Measurements from ENCODE around the gene SNX21. TPM values are rescaled to one million over a fixed set of nuclear protein-coding genes. Genes with fewer than 3 reads are reported as not detected.

The SNX21 gene
- total RNA-seq, 1 experiment from 2014 or later, result 11.9 TPM

DNA sequence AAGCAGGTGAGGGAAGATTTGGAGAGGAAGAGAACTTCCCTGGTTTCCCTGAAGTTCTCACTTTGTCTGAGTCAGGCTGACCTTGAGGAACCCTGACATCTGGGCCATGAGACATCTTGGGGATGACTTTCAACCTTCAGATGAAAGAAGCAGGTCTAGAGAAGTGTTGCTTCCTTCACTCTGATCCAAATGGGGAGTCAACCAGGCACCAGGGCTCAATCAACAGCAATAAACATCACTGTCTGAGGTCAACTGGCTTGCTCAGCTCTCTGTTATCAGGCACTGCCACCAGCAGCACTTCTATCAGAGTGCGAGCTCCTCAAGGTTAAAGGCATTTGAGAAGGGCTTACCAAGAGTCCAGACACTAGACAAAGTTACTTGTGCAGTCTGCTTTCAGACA, 17.3 kb downstream of the SNX21 start:
- Histone ChIP-seq H3K4me3 (replicated peaks in 1 of 2; ENCODE audit: low read depth in 1 of 2, low read length in 2 of 2) (no peak overlapping the region), H3K36me3 (ENCODE audit: control insufficient read depth in 1 of 2, insufficient read depth in 2 of 2, low read length in 2 of 2) (peaks cover 0 to 2% of the 10 kb centered on the region in 2 experiments; a peak in 1 of 4 replicates), H3K27ac (ENCODE audit: low read depth, low read length) (no peak overlapping the region), H4K20me1 (ENCODE audit: insufficient read depth) (no peaks in the 10 kb centered on the region), H3K9ac (ENCODE audit: low read length) (no peak overlapping the region), H3K9me3 (ENCODE audit: control insufficient read depth in 1 of 2, insufficient read depth in 1 of 2, low read depth in 1 of 2, low read length in 2 of 2) (no peaks in the 10 kb centered on the region), H3K27me3 (ENCODE audit: insufficient read depth, low read length) (no peaks in the 10 kb centered on the region), H3K79me2 (ENCODE audit: insufficient read depth, low read length) (0 out of 2 replicates have a peak, but pooled peaks cover 2% of the 10 kb centered on the region), H3K9me2 (ENCODE audit: insufficient read depth) (no peaks in the 10 kb centered on the region), H3K4me2 (ENCODE audit: low read length) (no peak overlapping the region), H2AFZ (ENCODE audit: low read depth, low read length, poor library complexity, severe bottlenecking) (no peak overlapping the region), H3K4me1 (ENCODE audit: control insufficient read depth in 1 of 2, insufficient read depth in 2 of 2, low read length in 2 of 2) (peaks cover 0 to under 1% of the 10 kb centered on the region in 2 experiments; a peak in 3 of 4 replicates)
- TF ChIP-seq EZH2phosphoT487 (IDR thresholded peaks at IDR 0.05; ENCODE audit: borderline replicate concordance), result no peak
- no peak for TF ChIP-seq POLR2A (IDR thresholded peaks at IDR 0.05; ENCODE audit: borderline replicate concordance, extremely low read depth, insufficient read depth, insufficient read length)
- no peak for TF ChIP-seq YY1 (IDR thresholded peaks at IDR 0.05; ENCODE audit: extremely low read depth, insufficient replicate concordance, low read depth, low read length)
- TF ChIP-seq ZNF274 (IDR thresholded peaks at IDR 0.05; ENCODE audit: low read depth, low read length), result no peak
- no peak for TF ChIP-seq TCF7L2 (IDR thresholded peaks at IDR 0.05; ENCODE audit: borderline replicate concordance, extremely low read depth, insufficient read depth, insufficient read length)
- TF ChIP-seq ZFX (IDR thresholded peaks at IDR 0.05), result no peak
- TF ChIP-seq ELF1 (IDR thresholded peaks at IDR 0.05; ENCODE audit: borderline replicate concordance, low read depth), result no peak
- no peak for TF ChIP-seq CBX3 (IDR thresholded peaks at IDR 0.05; ENCODE audit: low read depth)
- TF ChIP-seq, protein P1, sequence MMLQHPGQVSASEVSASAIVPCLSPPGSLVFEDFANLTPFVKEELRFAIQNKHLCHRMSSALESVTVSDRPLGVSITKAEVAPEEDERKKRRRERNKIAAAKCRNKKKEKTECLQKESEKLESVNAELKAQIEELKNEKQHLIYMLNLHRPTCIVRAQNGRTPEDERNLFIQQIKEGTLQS (IDR thresholded peaks at IDR 0.05), result no peak
- no peak for TF ChIP-seq EZH2 (IDR thresholded peaks at IDR 0.05)
- no peak for TF ChIP-seq RAD21 (IDR thresholded peaks at IDR 0.05; ENCODE audit: low read depth)
- TF ChIP-seq SRF (IDR thresholded peaks at IDR 0.05; ENCODE audit: low read depth), result no peak
- no peak for TF ChIP-seq JUND (IDR thresholded peaks at IDR 0.05)
- no peak for TF ChIP-seq FOSL1 (IDR thresholded peaks at IDR 0.05; ENCODE audit: low read depth)
- TF ChIP-seq, protein P2, sequence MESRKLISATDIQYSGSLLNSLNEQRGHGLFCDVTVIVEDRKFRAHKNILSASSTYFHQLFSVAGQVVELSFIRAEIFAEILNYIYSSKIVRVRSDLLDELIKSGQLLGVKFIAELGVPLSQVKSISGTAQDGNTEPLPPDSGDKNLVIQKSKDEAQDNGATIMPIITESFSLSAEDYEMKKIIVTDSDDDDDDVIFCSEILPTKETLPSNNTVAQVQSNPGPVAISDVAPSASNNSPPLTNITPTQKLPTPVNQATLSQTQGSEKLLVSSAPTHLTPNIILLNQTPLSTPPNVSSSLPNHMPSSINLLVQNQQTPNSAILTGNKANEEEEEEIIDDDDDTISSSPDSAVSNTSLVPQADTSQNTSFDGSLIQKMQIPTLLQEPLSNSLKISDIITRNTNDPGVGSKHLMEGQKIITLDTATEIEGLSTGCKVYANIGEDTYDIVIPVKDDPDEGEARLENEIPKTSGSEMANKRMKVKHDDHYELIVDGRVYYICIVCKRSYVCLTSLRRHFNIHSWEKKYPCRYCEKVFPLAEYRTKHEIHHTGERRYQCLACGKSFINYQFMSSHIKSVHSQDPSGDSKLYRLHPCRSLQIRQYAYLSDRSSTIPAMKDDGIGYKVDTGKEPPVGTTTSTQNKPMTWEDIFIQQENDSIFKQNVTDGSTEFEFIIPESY (IDR thresholded peaks at IDR 0.05; ENCODE audit: extremely low read depth, insufficient replicate concordance, low read length), result no peak
- TF ChIP-seq, protein P3, sequence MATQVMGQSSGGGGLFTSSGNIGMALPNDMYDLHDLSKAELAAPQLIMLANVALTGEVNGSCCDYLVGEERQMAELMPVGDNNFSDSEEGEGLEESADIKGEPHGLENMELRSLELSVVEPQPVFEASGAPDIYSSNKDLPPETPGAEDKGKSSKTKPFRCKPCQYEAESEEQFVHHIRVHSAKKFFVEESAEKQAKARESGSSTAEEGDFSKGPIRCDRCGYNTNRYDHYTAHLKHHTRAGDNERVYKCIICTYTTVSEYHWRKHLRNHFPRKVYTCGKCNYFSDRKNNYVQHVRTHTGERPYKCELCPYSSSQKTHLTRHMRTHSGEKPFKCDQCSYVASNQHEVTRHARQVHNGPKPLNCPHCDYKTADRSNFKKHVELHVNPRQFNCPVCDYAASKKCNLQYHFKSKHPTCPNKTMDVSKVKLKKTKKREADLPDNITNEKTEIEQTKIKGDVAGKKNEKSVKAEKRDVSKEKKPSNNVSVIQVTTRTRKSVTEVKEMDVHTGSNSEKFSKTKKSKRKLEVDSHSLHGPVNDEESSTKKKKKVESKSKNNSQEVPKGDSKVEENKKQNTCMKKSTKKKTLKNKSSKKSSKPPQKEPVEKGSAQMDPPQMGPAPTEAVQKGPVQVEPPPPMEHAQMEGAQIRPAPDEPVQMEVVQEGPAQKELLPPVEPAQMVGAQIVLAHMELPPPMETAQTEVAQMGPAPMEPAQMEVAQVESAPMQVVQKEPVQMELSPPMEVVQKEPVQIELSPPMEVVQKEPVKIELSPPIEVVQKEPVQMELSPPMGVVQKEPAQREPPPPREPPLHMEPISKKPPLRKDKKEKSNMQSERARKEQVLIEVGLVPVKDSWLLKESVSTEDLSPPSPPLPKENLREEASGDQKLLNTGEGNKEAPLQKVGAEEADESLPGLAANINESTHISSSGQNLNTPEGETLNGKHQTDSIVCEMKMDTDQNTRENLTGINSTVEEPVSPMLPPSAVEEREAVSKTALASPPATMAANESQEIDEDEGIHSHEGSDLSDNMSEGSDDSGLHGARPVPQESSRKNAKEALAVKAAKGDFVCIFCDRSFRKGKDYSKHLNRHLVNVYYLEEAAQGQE (IDR thresholded peaks at IDR 0.05; ENCODE audit: low read depth), result no peak
- TF ChIP-seq SIN3A (IDR thresholded peaks at IDR 0.05; ENCODE audit: low read depth), result no peak
- TF ChIP-seq POLR2AphosphoS5 (IDR thresholded peaks at IDR 0.05; ENCODE audit: low read depth, low read length), result no peak
- DNase-seq (ENCODE audit: low read depth, low spot score), result no peak
- RAD21 ChIA-PET (ENCODE audit: low non-redundant PET in 1 of 2, low total read pairs in 2 of 2, uncharacterized antibody in 2 of 2, unreplicated experiment in 2 of 2), result no interaction called here
- ATAC-seq, result no peak
- intact Hi-C loops (cut with micrococcal nuclease), result no loop called here
- CTCF ChIA-PET, result no interaction called here
- POLR2A ChIA-PET, result no interaction called here
- no TSS peak for BruUV-seq (replicated peaks)
